A673 (cell line): ENCODE measurements around the gene FITM1.

Source experiments
- CTCF ChIP-seq: fragments of 300-800, 200-600 bp; sonication (generic); conservative IDR thresholded peaks from 2 replicates; pipeline ENCODE4 v1.5.1; 2017; ENCODE audit warnings: low read depth, mild to moderate bottlenecking, antibody characterized with exemption, low read length, moderate library complexity, mixed read lengths
- EZH2 ChIP-seq: fragments of 200-600 bp; sonication (generic); IDR thresholded peaks from 2 replicates; pipeline ENCODE4 v1.6.1; 2017; ENCODE audit warnings: borderline replicate concordance, low read depth, mild to moderate bottlenecking, mixed read lengths, antibody characterized with exemption, low read length; ENCODE audit not compliant: poor library complexity, severe bottlenecking

- TF ChIP-seq CTCF: no peak
- no peak for TF ChIP-seq EZH2
Measured at GRCh38 chr14:24089890-24090289, 40.6 kb upstream of the FITM1 start.
